CD4-positive, alpha-beta T cell (primary cell): Measurements from ENCODE around the gene HDAC4. TPM values are rescaled to one million over a fixed set of nuclear protein-coding genes. Genes with fewer than 3 reads are reported as not detected.

Experiments
- ATAC-seq: fragments of 200-7000 bp; cut with Tn5 transposase; one replicate; pipeline ENCODE4 v1.10.0; 2022; ENCODE audit warnings: mild to moderate bottlenecking; ENCODE audit not compliant: poor library complexity
- CTCF ChIA-PET: fragments of 350-600 bp; sonication (Branson Sonifier 250); formaldehyde crosslinking; loops from one replicate; lab custom pipeline; 2021; ENCODE audit warnings: antibody characterized with exemption, inconsistent platforms; lab: Charles Lee
- POLR2A ChIA-PET: fragments of 350-600 bp; sonication (Branson Sonifier 250); formaldehyde crosslinking; loops from one replicate; lab custom pipeline; 2021; ENCODE audit warnings: antibody characterized with exemption, inconsistent platforms; lab: Charles Lee
- DNase-seq, 14 experiments: peaks; one replicate each; pipeline ENCODE4 v3.0.0-alpha.2; 2013 to 2020; ENCODE audit warnings: mixed read lengths in 2 of 14
- H3K27ac ChIP-seq, 2 donors: one replicate each; pipeline versions ENCODE4 v1.5.1 to v1.7.0; 2013; ENCODE audit warnings: low read length in 2 of 2, low read depth in 1 of 2, mild to moderate bottlenecking in 1 of 2
- H3K27me3 ChIP-seq, 2 experiments: 1 replicate in 1 of 2; 2 replicates in 1 of 2; pipeline versions ENCODE4 v1.6.1 to v1.7.0; 2013; ENCODE audit warnings: low read length in 2 of 2, control low read depth in 1 of 2, mild to moderate bottlenecking in 1 of 2, moderate library complexity in 1 of 2; ENCODE audit not compliant: insufficient read depth in 2 of 2, control insufficient read depth in 1 of 2
- H3K36me3 ChIP-seq: one replicate; pipeline ENCODE4 v1.6.1; 2013; ENCODE audit warnings: low read length, control low read depth; ENCODE audit not compliant: insufficient read depth
- H3K4me1 ChIP-seq: one replicate; pipeline ENCODE4 v1.6.1; 2013; ENCODE audit warnings: low read length, control low read depth; ENCODE audit not compliant: insufficient read depth
- H3K4me3 ChIP-seq: one replicate; pipeline ENCODE4 v1.5.1; 2013; ENCODE audit warnings: mild to moderate bottlenecking, low read length, moderate library complexity
- H3K9me3 ChIP-seq, 2 experiments: 1 replicate in 1 of 2; 2 replicates in 1 of 2; pipeline versions ENCODE4 v1.6.1 to v1.7.0; 2013; ENCODE audit warnings: low read length in 2 of 2, mild to moderate bottlenecking in 2 of 2, control low read depth in 1 of 2, moderate library complexity in 1 of 2; ENCODE audit not compliant: control insufficient read depth in 1 of 2, insufficient read depth in 1 of 2
- H3K27ac Mint-ChIP-seq: one replicate; pipeline ENCODE4 v1.8.0; 2020; ENCODE audit warnings: mixed read lengths
- H3K27me3 Mint-ChIP-seq: one replicate; pipeline ENCODE4 v1.8.0; 2021; ENCODE audit warnings: mixed read lengths
- H3K36me3 Mint-ChIP-seq: one replicate; pipeline ENCODE4 v1.8.0; 2021; ENCODE audit warnings: low read depth, mixed read lengths
- H3K4me1 Mint-ChIP-seq: one replicate; pipeline ENCODE4 v1.8.0; 2021; ENCODE audit warnings: low read depth, mixed read lengths
- H3K4me3 Mint-ChIP-seq: one replicate; pipeline ENCODE4 v1.8.0; 2020; ENCODE audit warnings: mild to moderate bottlenecking, mixed read lengths
- H3K9me3 Mint-ChIP-seq: one replicate; pipeline ENCODE4 v1.8.0; 2020; ENCODE audit warnings: mixed read lengths
- CTCF ChIP-seq: fragments of 200-600 bp; IDR thresholded peaks from one replicate; pipeline ENCODE4 v1.8.0; 2022; ENCODE audit warnings: antibody characterized with exemption, mild to moderate bottlenecking
- intact Hi-C, 2 experiments: fragments of 100-400 bp; cut with DNase I in 1 of 2; cut with micrococcal nuclease in 1 of 2; formaldehyde crosslinking; loops; one replicate each; pipeline versions ENCODE4 v1.15.1 to v1.9.0; 2023 to 2025; cut with DNase I, micrococcal nuclease
- total RNA-seq, 174 experiments: library from RNA in 2 of 174; stranded (reverse) in 2 of 174; gene quantifications; one replicate each; pipeline ENCODE4 v1.2.3 and lab custom pipeline; 2021 to 2026

The HDAC4 gene
- total RNA-seq, 2 experiments from 2014 or later = 45.3 to 49.2 TPM

GRCh38 chr2:239398521-239398921, 2.3 kb downstream of the HDAC4 start:
- Mint-ChIP-seq H3K27ac (peak overlapping the region; percentile 84), H3K36me3 (peaks cover 15% of the 10 kb centered on the region), H3K4me1 (peaks cover 68% of the 10 kb centered on the region), H3K9me3 (no peaks in the 10 kb centered on the region), H3K4me3 (peak overlapping the region; percentile 89), H3K27me3 (no peaks in the 10 kb centered on the region)
- H3K27ac ChIP-seq = no peak overlapping the region
- no peak for TF ChIP-seq CTCF
- no peak overlapping the region for H3K4me3 ChIP-seq
- DNase-seq (peak in 2 of 14 experiments; percentile 25 to 31), ATAC-seq (no peak)
- POLR2A ChIA-PET = interaction anchor here (1.3 to 4.4 kb wide), 5 partner anchors 17 to 131 kb away, joined by 4 to 34 read pairs (median 11); no protein-coding TSS in a partner anchor
- no peaks in the 10 kb centered on the region for H3K9me3 ChIP-seq
- CTCF ChIA-PET = interaction anchor here (1.0 to 4.2 kb wide), 4 partner anchors 18 to 131 kb away, joined by 3 to 41 read pairs (median 5); no protein-coding TSS in a partner anchor
- H3K4me1 ChIP-seq = peaks cover 37% of the 10 kb centered on the region
- intact Hi-C loops = loop anchor here in 1 of 2 experiments (5.0 kb wide), 1 partner anchor 71 kb away; no protein-coding TSS in a partner anchor
- no peaks in the 10 kb centered on the region for H3K36me3 ChIP-seq
- H3K27me3 ChIP-seq = no peaks in the 10 kb centered on the region

DNA sequence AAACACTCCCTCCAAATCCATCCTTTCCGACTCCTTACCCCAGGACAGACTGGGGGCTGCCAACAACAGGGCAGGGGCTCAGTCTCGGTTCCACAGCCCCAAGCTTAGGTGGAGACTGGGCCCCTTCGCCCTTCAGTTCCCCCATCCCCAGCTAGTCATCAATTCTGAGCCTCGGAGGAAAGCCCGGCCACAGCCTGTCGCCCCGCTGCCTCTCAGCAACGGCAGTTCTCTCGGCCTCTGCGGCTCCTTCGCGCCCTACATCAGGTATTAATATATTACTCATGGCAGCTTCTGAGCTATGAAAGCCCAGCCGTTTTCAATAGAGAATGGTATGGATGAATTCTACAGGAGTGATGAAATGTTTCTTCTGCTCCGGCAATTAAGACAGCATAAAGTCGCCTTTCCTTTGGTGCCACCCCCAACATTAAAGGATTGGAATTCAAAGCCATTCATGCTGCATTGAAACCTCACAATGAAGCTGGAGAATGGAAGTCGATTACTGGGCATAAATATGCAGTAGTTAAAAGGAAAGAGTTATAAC, 2.8 kb downstream of the HDAC4 start:
- peaks cover 73% of the 10 kb centered on the region for H3K4me1 Mint-ChIP-seq

More for the DNA sequence above, 2.8 kb downstream of the HDAC4 start:
- H3K9me3 ChIP-seq = no peaks in the 10 kb centered on the region
- Mint-ChIP-seq H3K27me3 (no peaks in the 10 kb centered on the region), H3K9me3 (no peaks in the 10 kb centered on the region), H3K27ac (peak overlapping the region; percentile 84), H3K36me3 (peaks cover 15% of the 10 kb centered on the region), H3K4me3 (peak overlapping the region; percentile 75)
- intact Hi-C loops = loop anchor here (1.0 to 5.0 kb wide), 6 partner anchors 71 to 255 kb away; no protein-coding TSS in a partner anchor
- H3K27me3 ChIP-seq = no peaks in the 10 kb centered on the region
- H3K4me3 ChIP-seq = no peak overlapping the region
- H3K36me3 ChIP-seq = no peaks in the 10 kb centered on the region
- peaks cover 37% of the 10 kb centered on the region for H3K4me1 ChIP-seq
- no peak overlapping the region for H3K27ac ChIP-seq
- peak in 1 of 14 experiments; percentile 17 for DNase-seq
- ChIA-PET POLR2A (interaction anchor here (2.0 to 4.4 kb wide), 4 partner anchors 17 to 130 kb away, joined by 7 to 34 read pairs (median 12); no protein-coding TSS in a partner anchor), CTCF (interaction anchor here (1.9 to 4.2 kb wide), 3 partner anchors 17 to 131 kb away, joined by 11 to 41 read pairs (median 16); no protein-coding TSS in a partner anchor)
- ATAC-seq = no peak
- no peak for TF ChIP-seq CTCF
